Fibroblast of lung (primary cell): ENCODE results near the gene CYP2A13. TPM values are rescaled to one million over a fixed set of nuclear protein-coding genes. Genes with fewer than 3 reads are reported as not detected.

Source experiments
- DNase-seq, 2 donors: peaks; one replicate each; pipeline versions ENCODE4 v3.0.0 to v3.0.0-alpha.2; 2010; ENCODE audit warnings: low read depth in 2 of 2
- H2AFZ ChIP-seq: 2 replicates; pipeline ENCODE4 v1.5.1; 2012; ENCODE audit warnings: low read length, control low read depth, inconsistent platforms
- H3K27ac ChIP-seq: 2 replicates; pipeline ENCODE4 v1.5.1; 2011; ENCODE audit warnings: low read length, control low read depth; ENCODE audit not compliant: insufficient read depth
- H3K27me3 ChIP-seq: 2 replicates; pipeline ENCODE4 v1.5.1; 2011; ENCODE audit warnings: mild to moderate bottlenecking, low read length; ENCODE audit not compliant: control insufficient read depth, insufficient read depth
- H3K36me3 ChIP-seq: 2 replicates; pipeline ENCODE4 v1.5.1; 2011; ENCODE audit warnings: low read length; ENCODE audit not compliant: control insufficient read depth, insufficient read depth
- H3K4me1 ChIP-seq: 2 replicates; pipeline ENCODE4 v1.5.1; 2011; ENCODE audit warnings: low read length; ENCODE audit not compliant: control insufficient read depth, insufficient read depth; ENCODE audit errors: extremely low read depth
- H3K4me2 ChIP-seq: 2 replicates; pipeline ENCODE4 v1.5.1; 2011; ENCODE audit warnings: low read length, control low read depth; ENCODE audit not compliant: insufficient read depth; ENCODE audit errors: extremely low read depth
- H3K4me3 ChIP-seq, 4 experiments: fragments of 200-600 bp in 1 of 4; sonication (generic) in 1 of 4; replicated peaks in 1 of 4; 2 replicates each; pipeline ENCODE4 v1.5.1; 2011 to 2016; ENCODE audit warnings: low read length in 4 of 4, low read depth in 3 of 4, mild to moderate bottlenecking in 3 of 4, control low read depth in 2 of 4, inconsistent platforms in 1 of 4, mixed read lengths in 1 of 4; ENCODE audit not compliant: insufficient read depth in 1 of 4; ENCODE audit errors: control extremely low read depth in 1 of 4
- H3K79me2 ChIP-seq: 2 replicates; pipeline ENCODE4 v1.5.1; 2012; ENCODE audit warnings: mild to moderate bottlenecking, low read length, inconsistent platforms; ENCODE audit not compliant: control insufficient read depth, insufficient read depth
- H3K9ac ChIP-seq: 2 replicates; pipeline ENCODE4 v1.5.1; 2011; ENCODE audit warnings: mild to moderate bottlenecking, low read length, control low read depth; ENCODE audit not compliant: insufficient read depth
- H3K9me3 ChIP-seq: 2 replicates; pipeline ENCODE4 v1.5.1; 2012; ENCODE audit warnings: low read depth, low read length; ENCODE audit not compliant: control insufficient read depth, insufficient read depth
- H4K20me1 ChIP-seq: 2 replicates; pipeline ENCODE4 v1.5.1; 2011; ENCODE audit warnings: low read length; ENCODE audit not compliant: control insufficient read depth, insufficient read depth; ENCODE audit errors: extremely low read depth
- CTCF ChIP-seq, 2 donors: IDR thresholded peaks in 1 of 2; conservative IDR thresholded peaks in 1 of 2; 1 replicate in 1 of 2; 2 replicates in 1 of 2; pipeline ENCODE4 v1.5.1; 2011 to 2012; ENCODE audit warnings: low read length in 2 of 2, control low read depth in 1 of 2, inconsistent platforms in 1 of 2, low read depth in 1 of 2, mild to moderate bottlenecking in 1 of 2
- EZH2 ChIP-seq: IDR thresholded peaks from 2 replicates; pipeline ENCODE4 v1.5.1; 2012; ENCODE audit warnings: low read length, control low read depth, mild to moderate bottlenecking; ENCODE audit errors: missing control alignments
- polyA plus RNA-seq, 2 donors: library from polyadenylated mRNA; depleted of rRNA in 1 of 2; stranded (reverse) in 1 of 2; unstranded in 1 of 2; fragments of >200 nt; gene quantifications; 2 replicates each; pipeline ENCODE4 v1.2.1, GENCODE V29; 2011 to 2012; ENCODE audit warnings: missing spikeins in 1 of 2
- total RNA-seq: library from RNA; depleted of rRNA; stranded (reverse); fragments of >200 nt; gene quantifications from 2 replicates; pipeline ENCODE4 v1.2.1, GENCODE V29; 2014

CYP2A13 gene
- total and polyA plus RNA-seq, 2 donors (not counting 1 experiment from before 2014, with no cell fraction given): not detected

GRCh38 chr19:41076286-41076685 lies 12.0 kb upstream of the CYP2A13 start:
- no peaks in the 10 kb centered on the region for H3K79me2 ChIP-seq
- no peak for DNase-seq
- no peak overlapping the region for H2AFZ ChIP-seq
- no peaks in the 10 kb centered on the region for H3K9me3 ChIP-seq
- H3K9ac ChIP-seq: no peak overlapping the region
- H3K4me3 ChIP-seq: no peak overlapping the region
- H3K36me3 ChIP-seq: no peaks in the 10 kb centered on the region
- no peak overlapping the region for H3K4me2 ChIP-seq
- no peaks in the 10 kb centered on the region for H3K27me3 ChIP-seq
- H3K4me1 ChIP-seq: no peaks in the 10 kb centered on the region
- TF ChIP-seq CTCF (conservative IDR thresholded peaks at IDR 0.05 in 1 of 2, IDR thresholded peaks at IDR 0.05 in 1 of 2; ENCODE audit: low read depth in 1 of 2, low read length in 2 of 2) (no peak), EZH2 (no peak)
- H4K20me1 ChIP-seq: no peaks in the 10 kb centered on the region
- no peak overlapping the region for H3K27ac ChIP-seq

GRCh38 chr19:41083516-41083915 lies 4.7 kb upstream of the CYP2A13 start:
- Histone ChIP-seq H3K27ac (no peak overlapping the region), H3K9me3 (no peaks in the 10 kb centered on the region), H3K79me2 (no peaks in the 10 kb centered on the region), H4K20me1 (no peaks in the 10 kb centered on the region), H3K4me1 (no peaks in the 10 kb centered on the region), H2AFZ (no peak overlapping the region), H3K4me3 (no peak overlapping the region), H3K9ac (no peak overlapping the region), H3K36me3 (no peaks in the 10 kb centered on the region), H3K27me3 (no peaks in the 10 kb centered on the region), H3K4me2 (no peak overlapping the region)
- no peak for TF ChIP-seq EZH2
- no peak for TF ChIP-seq CTCF (conservative IDR thresholded peaks at IDR 0.05 in 1 of 2, IDR thresholded peaks at IDR 0.05 in 1 of 2; ENCODE audit: low read depth in 1 of 2, low read length in 2 of 2)
- DNase-seq: no peak

GRCh38 chr19:41085748-41086415 lies 2.4 kb upstream of the CYP2A13 start:
- no peak overlapping the region for H3K9ac ChIP-seq
- H3K4me1 ChIP-seq: no peaks in the 10 kb centered on the region
- no peak overlapping the region for H2AFZ ChIP-seq
- H3K79me2 ChIP-seq: no peaks in the 10 kb centered on the region
- no peak for TF ChIP-seq EZH2
- no peak for TF ChIP-seq CTCF (conservative IDR thresholded peaks at IDR 0.05 in 1 of 2, IDR thresholded peaks at IDR 0.05 in 1 of 2; ENCODE audit: low read depth in 1 of 2, low read length in 2 of 2)
- no peak overlapping the region for H3K4me3 ChIP-seq
- no peak overlapping the region for H3K4me2 ChIP-seq
- H3K27me3 ChIP-seq: no peaks in the 10 kb centered on the region
- DNase-seq: no peak
- H4K20me1 ChIP-seq: no peaks in the 10 kb centered on the region
- H3K36me3 ChIP-seq: no peaks in the 10 kb centered on the region
- no peak overlapping the region for H3K27ac ChIP-seq
- H3K9me3 ChIP-seq: no peaks in the 10 kb centered on the region
